H1 (cell line): ENCODE data around the gene GEN1. TPM values are rescaled to one million over a fixed set of nuclear protein-coding genes. Genes with fewer than 3 reads are reported as not detected.

Experiments used
- BACH1 ChIP-seq: IDR thresholded peaks from 2 replicates; pipeline ENCODE4 v1.6.1; 2012; ENCODE audit warnings: low read length, improper control_type of control experiment
- BRCA1 ChIP-seq: IDR thresholded peaks from 2 replicates; pipeline ENCODE4 v1.6.1; 2012; ENCODE audit warnings: low read depth, low read length, improper control_type of control experiment
- CEBPB ChIP-seq: IDR thresholded peaks from 2 replicates; pipeline ENCODE4 v1.6.1; 2012; ENCODE audit warnings: low read depth, low read length
- JUND ChIP-seq: IDR thresholded peaks from 2 replicates; pipeline ENCODE4 v1.6.1; 2011; ENCODE audit warnings: mild to moderate bottlenecking, improper control_type of control experiment, low read length
- RFX5 ChIP-seq: IDR thresholded peaks from 2 replicates; pipeline ENCODE4 v1.6.1; 2011; ENCODE audit warnings: low read depth, low read length, improper control_type of control experiment, borderline replicate concordance
- USF2 ChIP-seq: IDR thresholded peaks from 2 replicates; pipeline ENCODE4 v1.6.1; 2011; ENCODE audit warnings: low read length, improper control_type of control experiment
- polyA plus RNA-seq, 7 experiments: library from polyadenylated mRNA; depleted of rRNA in 3 of 7; stranded (reverse) in 5 of 7; unstranded in 2 of 7; fragments of >200 nt in 5 of 7; fragments of 200-250 nt in 2 of 7; gene quantifications; 1 replicate in 5 of 7; 2 replicates in 1 of 7; 4 replicates in 1 of 7; pipeline versions ENCODE4 v1.2.1 to v1.2.3, GENCODE V29; 2011 to 2013; ENCODE audit warnings: missing spikeins in 2 of 7, mixed read lengths in 2 of 7
- total RNA-seq: library from RNA; stranded (reverse); fragmentation: NEBNext Ultra II Directional; extraction: Animal tissue kit (Norgen Biotek cat#: 25700); gene quantifications from 2 replicates; pipeline ENCODE4 v1.2.1, GENCODE V29; 2021

Gene GEN1
- total and polyA plus RNA-seq, 2 of the 8 experiments (the other 6 are each of a cell fraction or from before 2014, with no cell fraction given): 6.9 to 19.2 TPM

- TF ChIP-seq USF2 (no peak), CEBPB (no peak), JUND (no peak), BACH1 (no peak), BRCA1 (no peak), RFX5 (no peak)
- TF ChIP-seq, all 59 proteins: peak for 0
These were observed 67.9 kb downstream of the GEN1 start (continued) for GRCh38 chr2:17821535-17822444.
